HG03108 (cell line): Measurements from ENCODE around the gene DNPH1.

ENCODE experiments used
- ATAC-seq: cut with Tn5 transposase; IDR thresholded peaks from one replicate; pipeline ENCODE4 v1.9.1; 2021; ENCODE audit warnings: moderate library complexity; ENCODE audit not compliant: unreplicated experiment

DNPH1 gene

GRCh38 chr6:43264599-43265145, 35.4 kb upstream of the DNPH1 start:
- no peak for ATAC-seq

GRCh38 chr6:43263314-43264178, 34.3 kb upstream of the DNPH1 start:
- ATAC-seq = no peak

GRCh38 chr6:43262780-43263313, 33.6 kb upstream of the DNPH1 start:
- ATAC-seq = no peak

GRCh38 chr6:43262000-43262779, 32.9 kb upstream of the DNPH1 start:
- no peak for ATAC-seq

- ATAC-seq = no peak
Measured at GRCh38 chr6:43261198-43261597, 31.9 kb upstream of the DNPH1 start.

GRCh38 chr6:43260791-43261190, 31.5 kb upstream of the DNPH1 start:
- no peak for ATAC-seq

- ATAC-seq = no peak
Measured at GRCh38 chr6:43258807-43259686, 29.8 kb upstream of the DNPH1 start.

GRCh38 chr6:43258180-43258579, 28.9 kb upstream of the DNPH1 start:
- ATAC-seq = no peak

GRCh38 chr6:43257367-43258145, 28.3 kb upstream of the DNPH1 start:
- no peak for ATAC-seq

- ATAC-seq = no peak
Measured at GRCh38 chr6:43256670-43257366, 27.5 kb upstream of the DNPH1 start.

GRCh38 chr6:43255408-43256054, 26.2 kb upstream of the DNPH1 start:
- ATAC-seq = no peak

GRCh38 chr6:43254846-43255245, 25.6 kb upstream of the DNPH1 start:
- ATAC-seq = no peak

GRCh38 chr6:43254138-43254817, 25.0 kb upstream of the DNPH1 start:
- no peak for ATAC-seq

GRCh38 chr6:43253401-43253800, 24.1 kb upstream of the DNPH1 start:
- no peak for ATAC-seq

- ATAC-seq = no peak
Measured at GRCh38 chr6:43250992-43251373, 21.7 kb upstream of the DNPH1 start.

GRCh38 chr6:43248791-43249190, 19.5 kb upstream of the DNPH1 start:
- ATAC-seq = no peak

- no peak for ATAC-seq
Measured at GRCh38 chr6:43248101-43248500, 18.8 kb upstream of the DNPH1 start.
